IPS DF 4.7 (cell line): Measurements from ENCODE around the gene POU5F2.

Experiments used
- DNase-seq: peaks from one replicate; pipeline ENCODE4 v3.0.0-alpha.2; 2013; ENCODE audit warnings: low spot score; ENCODE audit errors: extremely low read depth

The POU5F2 gene, protein sequence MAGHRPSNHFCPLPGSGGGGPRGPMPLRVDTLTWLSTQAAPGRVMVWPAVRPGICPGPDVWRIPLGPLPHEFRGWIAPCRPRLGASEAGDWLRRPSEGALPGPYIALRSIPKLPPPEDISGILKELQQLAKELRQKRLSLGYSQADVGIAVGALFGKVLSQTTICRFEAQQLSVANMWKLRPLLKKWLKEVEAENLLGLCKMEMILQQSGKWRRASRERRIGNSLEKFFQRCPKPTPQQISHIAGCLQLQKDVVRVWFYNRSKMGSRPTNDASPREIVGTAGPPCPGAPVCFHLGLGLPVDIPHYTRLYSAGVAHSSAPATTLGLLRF

DNA sequence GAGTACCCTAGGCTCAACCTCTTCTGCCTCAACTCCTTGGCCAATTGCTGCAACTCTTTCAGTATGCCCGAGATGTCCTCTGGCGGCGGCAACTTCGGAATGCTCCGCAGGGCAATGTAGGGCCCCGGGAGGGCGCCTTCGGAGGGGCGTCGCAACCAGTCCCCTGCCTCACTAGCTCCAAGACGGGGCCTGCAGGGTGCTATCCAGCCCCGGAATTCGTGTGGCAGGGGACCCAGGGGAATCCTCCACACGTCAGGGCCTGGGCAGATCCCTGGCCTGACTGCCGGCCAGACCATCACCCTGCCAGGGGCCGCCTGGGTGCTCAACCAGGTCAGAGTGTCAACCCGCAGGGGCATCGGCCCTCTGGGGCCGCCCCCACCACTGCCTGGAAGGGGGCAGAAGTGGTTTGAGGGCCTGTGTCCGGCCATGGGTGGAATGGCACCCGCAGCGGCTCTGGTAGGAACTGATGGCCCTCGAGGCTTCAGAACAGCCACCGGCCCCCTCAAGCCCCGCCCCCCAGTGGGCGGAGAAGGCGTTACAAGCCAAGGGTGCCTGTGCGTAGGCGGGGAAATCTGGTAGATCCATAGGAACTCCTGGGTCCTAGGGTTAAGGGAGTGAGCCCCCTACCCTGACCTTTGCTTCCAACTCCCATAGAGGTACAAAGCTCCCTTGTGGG, at the start of gene POU5F2:
POU5F2 (minus strand) TSS at position 465 of the 676 bp plus-strand sequence; CDS start at position 428, 37 bp downstream.
- DNase-seq, result no peak

DNA sequence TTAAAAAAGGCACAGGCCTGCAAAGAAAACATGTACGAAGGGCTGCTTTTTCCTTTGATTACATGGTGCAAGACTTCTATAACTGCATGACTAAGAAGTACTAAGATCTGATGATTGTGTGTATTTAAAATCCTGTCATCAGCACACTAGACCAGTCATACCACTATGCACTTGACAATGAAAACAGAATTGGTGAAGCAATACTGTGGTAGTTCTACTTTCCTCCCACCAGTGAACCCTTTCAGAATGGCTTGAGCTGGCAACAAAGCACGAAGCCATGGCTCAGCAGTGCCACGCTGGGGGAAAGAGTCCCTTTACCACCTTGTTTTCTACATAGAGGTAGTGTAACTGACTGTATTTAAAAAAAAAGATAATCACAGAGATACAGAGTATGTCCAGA, 49.0 kb upstream of the POU5F2 start:
- DNase-seq, result no peak

DNA sequence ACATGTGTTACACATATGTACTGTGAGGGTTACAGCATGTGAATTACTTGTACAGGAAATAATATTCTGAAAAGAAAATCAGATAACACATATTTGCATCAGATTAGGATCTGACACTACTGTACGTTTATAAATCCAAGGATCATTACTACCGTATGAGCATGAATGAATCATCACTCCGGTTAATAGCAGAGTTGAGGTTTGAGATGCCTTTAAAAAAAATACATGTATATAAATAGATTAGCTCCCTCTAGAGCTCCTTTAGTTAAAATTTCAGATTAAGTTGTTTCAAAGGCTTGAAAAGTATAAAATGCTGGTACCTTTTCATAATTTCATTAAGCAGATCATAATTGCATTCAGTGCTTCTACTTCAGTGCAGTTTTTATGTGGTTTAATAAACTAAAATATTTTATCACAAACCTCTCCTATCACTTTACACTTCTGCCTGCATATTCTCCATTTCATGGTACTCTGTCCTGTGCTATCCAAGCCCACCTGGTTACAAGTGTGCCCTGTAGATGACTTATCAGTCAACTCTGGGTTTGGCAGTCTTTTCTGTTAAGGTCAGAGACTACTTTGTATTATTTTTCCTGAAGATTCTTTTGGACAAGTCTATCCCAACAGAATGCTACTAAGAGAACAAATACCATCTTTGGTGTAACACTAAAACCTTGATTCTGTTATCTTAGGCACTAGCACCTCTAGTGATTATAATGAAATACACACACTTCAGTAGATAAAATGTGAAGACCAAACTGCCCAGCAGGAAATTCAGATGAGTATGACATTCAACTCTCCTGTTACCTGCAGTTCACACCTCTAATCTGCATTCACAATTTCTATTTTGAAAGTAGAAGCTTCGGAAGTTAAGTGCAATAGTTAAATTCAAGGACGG, 48.0 kb upstream of the POU5F2 start:
- no peak for DNase-seq

DNA sequence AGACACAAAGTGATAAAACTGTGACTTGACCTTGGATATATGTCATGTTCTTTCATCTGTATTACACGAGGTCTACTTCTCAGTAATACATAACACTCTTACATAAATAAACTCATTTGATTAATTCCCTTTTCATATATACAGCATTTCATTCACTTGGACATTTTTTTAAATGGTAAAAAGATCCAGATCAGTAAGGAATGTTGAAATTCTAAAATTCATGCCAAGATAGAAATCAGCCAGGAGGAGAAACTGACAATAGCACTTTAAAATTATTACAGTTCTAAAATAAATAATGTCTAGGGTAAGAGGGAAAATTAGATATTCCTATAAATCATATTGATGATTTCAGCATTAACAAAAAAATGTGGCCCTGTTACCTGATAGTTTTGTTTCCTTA, 46.2 kb upstream of the POU5F2 start:
- no peak for DNase-seq

DNA sequence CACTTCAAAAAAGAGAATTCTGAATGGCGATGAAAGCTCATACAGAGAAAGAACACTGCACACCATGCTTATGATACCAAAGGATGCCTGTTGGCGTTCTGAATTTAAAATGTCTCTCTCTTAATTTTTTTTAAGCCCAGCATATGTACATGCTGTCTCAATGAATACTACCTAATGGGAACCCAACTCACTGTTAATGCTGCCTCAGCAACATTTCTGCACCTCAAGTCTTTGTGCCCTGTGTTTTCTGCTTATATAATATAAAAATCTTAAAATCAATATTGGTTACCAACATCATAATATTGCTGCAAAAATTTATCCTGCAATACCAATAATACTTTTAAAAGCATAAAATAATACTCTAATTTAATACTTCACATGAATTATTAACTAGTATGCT, 44.1 kb upstream of the POU5F2 start:
- no peak for DNase-seq

DNA sequence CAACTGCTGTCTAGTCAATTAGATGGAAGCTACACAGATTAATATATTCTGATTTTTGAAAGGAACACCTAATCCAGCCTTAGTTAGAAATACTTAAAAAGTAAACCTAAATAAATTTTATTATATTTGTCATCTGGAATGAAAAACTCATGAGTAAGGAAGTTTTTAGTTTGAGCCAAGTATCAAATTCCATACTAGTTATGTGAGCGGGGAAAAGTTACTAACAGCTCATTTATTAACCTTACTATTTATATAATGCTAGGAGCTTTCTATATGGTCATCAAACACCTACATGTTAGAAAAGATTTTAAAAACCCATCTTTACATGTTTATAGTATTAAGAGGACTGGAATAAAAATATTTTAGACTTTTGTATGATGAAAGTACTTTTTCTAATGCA, 41.6 kb upstream of the POU5F2 start:
- DNase-seq, result no peak

DNA sequence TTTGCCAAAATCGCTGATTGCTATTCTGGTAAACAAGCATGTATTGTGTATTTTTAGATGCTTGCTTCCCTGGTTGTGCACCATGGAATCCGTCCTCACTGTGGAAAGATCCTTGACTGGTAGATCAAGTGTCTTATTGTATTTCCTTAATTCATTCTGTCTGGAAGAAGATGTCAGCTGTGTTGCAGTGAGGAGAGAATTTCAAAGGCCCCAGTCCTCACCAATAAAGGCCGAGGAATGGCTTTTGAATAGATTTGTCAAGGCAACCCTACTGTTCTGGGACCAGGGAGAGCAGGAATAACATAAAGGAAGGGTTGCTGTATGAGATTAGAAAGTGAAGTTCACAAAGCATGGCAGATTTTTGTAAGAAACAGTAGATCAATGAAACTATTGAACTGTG, 36.2 kb upstream of the POU5F2 start:
- DNase-seq, result no peak

DNA sequence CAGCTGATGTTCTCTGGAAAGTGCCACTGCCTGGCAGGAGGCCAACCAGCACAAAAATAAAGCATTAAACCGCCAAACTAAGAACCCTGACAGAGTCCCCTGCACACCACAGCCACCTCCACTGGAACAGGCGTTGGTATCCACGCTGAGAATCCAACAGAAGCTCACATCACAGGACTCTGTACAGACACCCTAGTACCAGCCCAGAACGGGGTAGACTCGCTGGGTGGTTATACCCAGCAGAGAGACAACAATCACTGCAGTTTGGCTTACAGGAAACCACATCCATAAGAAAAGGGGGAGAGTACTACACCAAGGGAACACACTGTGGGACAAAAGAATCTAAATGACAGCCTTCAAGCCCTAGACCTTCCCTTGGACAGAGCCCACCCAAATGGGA, 15.0 kb upstream of the POU5F2 start:
- no peak for DNase-seq

DNA sequence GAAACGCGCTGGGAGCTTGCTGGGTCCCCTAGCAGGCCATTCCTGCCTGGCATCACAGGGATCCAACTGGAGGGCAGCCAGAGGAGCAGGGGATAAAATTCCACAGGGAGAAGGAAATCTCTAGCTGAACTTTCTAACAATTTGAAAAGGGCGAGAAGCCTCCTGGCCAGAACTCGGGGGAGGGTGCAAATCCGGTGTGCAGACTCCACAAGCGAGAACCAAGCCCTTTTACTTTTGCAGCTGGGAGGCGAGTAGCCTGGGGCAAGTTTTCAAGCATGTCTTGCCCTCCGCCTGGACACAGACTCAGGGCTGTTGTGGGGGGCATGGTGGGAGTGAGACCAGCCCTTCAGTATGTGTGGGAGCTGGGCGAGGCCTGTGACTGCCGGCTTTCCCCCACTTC, 14.3 kb upstream of the POU5F2 start:
- no peak for DNase-seq

DNA sequence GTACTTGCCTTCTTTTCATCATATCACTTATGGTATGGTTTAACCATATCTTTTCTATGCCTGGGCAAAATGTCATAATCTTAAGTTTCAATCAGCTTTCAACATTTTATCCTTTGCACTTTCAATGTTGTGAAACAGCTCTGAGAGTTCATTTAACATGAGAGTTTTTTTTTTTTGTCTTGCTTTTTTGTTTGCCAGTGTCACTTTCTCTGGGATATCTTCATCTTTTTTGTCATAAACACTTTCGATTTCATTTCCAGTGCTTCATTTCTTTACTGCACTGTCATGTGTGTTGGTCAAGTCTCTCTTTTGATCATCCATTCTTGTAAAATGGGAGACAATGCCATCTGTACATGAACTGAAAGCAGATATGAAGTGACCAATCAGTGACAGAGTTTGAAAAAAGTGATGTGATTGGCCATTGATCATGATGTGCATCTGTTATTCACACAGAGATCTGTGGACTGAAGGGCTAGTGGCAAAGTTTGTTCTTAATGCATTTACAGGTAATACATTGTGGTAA, 7.5 kb upstream of the POU5F2 start:
- DNase-seq, result no peak

DNA sequence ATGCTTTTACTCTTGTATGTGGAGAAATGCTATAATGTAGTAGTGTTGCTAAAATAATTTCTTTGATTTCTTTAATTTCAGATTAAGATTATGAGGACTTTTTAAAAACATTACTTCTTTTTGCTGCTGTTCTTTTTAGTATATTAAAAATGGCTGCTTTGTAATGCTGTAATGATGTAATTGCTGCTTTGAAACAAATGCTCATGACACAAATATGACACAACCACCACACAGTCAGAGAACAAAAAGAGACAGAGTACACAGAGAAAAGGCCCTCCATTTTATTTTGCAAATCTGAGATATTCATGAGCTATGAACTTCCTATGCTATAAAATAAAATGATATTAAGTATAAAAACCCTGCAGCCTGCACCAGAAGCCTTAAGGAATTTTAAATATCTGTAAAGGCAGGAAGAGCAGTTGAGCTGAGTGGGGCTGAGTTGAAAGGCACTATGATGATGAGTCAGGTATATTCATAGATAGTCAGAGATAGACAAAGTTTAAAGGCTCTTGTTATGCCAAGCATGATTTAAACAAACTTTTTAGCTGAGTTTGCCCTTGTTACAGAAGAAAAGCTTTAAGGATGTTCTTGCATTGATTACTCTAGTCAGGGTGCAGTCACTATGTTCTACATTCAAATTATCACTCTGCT, 5.1 kb upstream of the POU5F2 start:
- no peak for DNase-seq

DNA sequence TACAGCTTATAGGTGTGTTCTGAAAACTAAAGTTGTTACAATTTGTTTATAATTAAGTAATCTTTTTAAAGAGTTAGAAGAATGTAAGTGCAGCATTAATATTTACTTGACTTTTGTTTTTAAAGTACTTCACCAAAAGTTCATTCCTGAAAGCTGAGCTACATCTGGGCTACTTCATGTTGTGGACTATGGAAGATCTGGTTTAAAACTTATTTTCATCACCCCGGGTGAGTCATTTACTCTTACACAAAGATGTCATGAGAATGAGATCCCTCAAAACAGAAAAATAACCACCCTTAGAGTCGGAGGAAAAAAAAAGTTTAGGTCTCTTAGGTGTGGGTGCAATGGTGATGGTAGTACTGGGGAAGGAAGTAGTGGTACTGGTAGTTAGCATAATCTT, 5.1 kb downstream of the POU5F2 start:
- no peak for DNase-seq

DNA sequence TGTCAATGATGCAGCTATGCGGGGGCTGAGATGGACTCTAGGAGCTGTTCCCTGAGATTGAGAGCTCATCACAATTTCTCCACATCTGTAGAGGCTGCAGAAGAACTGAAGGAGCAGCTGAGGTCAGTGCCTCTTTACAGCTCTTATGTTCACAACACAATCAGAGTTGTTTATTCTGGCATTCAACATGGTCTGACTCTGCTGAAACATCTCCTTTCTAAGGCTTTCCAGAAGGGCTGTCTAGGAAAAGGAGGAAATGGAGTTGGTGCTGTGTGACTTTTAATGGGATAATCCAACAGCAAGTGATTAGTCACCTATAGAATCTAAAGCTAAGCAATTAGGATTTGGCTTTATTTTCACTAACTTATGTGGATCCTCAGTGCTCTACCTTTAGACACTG, 6.0 kb downstream of the POU5F2 start:
- no peak for DNase-seq

DNA sequence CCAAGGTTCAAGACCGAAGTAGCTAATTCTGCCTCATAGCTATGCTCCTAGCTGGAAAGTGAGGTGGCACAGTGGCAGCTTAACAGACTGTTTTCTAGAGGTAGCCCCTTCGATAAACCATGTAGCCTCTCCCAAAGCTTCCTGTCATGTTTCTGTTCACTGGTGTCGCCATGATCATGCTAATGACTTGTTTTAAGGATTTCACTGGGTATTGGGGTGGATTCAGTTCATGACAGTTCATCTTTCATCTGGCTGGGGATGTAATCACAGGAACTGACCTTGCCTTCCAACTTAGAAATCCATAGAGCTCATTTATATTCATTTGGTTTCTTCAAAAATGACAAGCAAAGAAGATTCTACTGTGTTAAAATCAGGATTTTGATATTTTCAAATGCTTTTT, 9.4 kb downstream of the POU5F2 start:
- DNase-seq, result no peak

DNA sequence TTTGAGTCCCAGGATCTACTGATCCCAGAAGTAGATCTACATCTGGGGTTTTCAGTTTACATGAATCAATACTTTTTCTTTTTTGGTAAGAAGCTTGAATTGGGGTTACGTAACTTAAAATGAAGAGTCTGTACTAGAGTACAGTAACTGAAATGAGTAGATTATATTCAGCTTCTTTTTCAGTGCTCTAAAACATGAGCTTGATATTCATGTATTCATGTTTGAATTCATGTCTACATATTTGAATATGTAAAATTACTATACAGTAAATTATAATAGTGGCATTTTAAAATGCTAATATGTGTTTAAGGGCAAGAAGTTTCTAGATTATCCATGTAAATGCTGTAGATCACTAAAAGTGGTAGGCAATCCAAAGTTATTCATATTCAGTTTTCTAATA, 14.8 kb downstream of the POU5F2 start:
- DNase-seq, result no peak

DNA sequence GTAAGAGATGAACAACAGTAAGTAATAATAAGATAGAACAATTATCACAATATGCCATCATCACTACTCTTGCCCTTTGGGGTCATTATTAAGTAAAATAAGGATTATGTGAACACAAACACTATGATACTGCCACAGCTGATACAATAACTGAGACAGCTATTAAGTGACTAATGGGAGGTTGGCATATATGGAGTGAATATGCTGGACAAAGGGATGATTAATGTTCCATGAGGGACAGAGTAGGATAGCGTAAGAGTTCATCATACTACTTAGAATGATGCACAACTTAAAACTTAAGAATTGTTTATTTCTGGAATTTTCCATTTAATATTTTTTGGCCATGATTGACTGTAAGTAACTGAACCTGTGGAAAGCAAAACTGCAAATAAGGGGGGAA, 16.6 kb downstream of the POU5F2 start:
- DNase-seq, result no peak

DNA sequence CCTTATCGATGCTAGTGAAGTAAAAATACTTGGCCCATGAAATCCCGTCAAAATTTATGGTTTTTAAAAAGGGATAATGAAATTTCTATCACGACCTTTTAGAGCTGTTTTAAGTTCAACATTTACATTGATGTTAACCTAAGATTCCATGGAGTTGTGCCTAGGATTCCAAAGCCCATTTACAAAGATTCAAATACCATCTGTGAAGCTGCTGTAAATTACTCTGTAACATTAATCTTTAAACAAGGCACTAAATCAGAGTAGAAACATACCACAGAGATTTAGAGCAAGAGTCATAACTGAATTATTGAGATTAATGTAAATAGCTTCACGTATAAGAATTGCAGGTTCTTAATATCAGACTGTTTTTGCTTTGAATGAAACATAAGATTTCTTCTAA, 17.7 kb downstream of the POU5F2 start:
- DNase-seq, result no peak

DNA sequence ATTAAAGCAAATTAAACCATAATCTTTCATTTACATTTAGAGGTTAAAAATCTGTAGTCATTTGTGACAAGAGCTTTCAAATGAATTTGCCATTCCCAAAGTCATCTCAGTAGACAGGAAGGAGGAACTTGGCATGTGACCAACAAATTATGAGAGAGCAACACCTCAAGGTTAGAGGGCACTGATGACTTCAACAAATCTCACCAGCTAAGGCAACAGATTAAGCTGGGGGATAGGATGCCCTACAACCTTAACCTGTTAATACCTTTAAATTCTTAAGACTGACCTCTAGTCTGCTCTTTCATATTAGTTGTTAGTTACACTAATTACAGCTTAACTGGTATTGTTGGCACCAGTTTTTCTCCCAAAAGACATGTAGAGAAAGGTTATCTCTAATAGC, 18.4 kb downstream of the POU5F2 start:
- DNase-seq, result no peak

DNA sequence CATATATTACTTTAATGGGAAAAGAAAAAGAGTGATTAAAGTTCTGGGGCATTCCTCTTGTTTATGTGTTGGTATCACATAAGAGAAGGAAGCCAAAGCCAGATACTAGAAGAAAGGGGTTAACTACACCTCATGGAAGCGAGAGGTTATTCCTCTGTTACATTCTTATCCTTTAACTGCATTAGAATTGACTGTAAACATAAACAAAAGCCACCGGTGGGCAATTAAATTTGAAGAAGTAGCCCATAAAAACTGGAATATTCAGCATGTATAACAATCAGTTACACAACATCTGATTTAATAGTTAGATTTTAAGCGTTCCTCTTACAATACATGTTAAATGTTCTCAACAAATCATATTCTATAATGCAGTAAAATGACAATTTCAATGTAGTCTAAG, 18.8 kb downstream of the POU5F2 start:
- DNase-seq, result no peak

DNA sequence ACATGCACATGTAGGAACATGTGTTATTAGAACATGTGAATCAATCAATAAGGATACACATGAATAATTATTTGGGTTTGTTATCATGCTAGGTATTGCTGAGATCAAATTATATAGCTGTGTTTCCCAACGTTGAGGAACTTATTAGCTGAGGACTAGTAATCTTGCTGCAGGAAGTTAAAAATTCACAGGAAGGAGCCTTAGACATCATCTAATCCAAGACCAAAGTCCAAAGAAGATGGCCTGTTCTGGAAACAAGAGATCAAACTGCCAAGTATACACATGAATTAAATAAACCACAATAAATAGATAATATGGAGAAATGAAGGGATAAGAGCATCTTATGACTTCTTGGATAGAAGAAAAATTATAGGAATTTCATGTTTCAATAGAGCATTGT, 19.9 kb downstream of the POU5F2 start:
- DNase-seq, result no peak

DNA sequence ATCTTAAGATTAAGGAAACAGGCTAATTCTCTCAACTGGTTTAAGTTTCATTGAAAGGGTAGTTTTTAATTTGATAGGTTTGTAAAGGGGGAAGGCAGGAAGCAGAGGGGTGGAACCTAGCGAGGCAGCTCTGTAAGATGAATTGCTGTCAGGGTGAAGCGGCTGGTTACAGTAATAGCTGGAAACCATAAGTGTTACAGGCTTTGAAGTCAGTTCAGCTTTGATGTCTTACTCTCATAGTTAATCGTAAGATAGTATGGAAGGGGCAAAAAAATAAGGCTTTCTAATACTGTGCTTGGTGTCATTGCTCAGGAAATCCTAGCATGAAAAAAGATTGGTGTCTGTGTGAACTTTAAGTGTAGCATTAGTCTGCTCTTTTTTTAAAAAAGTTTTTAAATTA, 20.3 kb downstream of the POU5F2 start:
- no peak for DNase-seq

DNA sequence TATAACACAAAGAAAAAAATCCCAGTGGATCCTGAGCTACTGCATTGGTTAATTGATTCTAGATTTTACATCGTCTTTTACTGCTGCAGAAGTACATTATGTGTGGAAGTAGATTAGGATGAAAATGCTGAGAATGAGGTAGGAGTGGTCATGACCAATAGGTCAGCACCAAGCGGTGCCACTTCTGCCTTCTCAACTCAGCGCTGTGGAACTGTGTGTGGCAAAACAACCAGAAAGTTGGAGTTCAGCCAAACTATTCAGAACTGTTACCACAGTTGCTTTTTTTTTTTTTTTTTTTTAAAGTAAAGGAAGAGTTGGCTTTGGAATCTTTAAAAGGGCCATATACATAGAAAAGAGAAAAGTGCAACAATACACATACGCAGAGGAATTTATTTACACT, 24.2 kb downstream of the POU5F2 start:
- DNase-seq, result no peak
